GM18499 (cell line): ENCODE results near the gene DSCAM.

Experiments
- ATAC-seq: cut with Tn5 transposase; IDR thresholded peaks from one replicate; pipeline ENCODE4 v1.9.1; 2021; ENCODE audit warnings: moderate number of reproducible peaks; ENCODE audit not compliant: insufficient read depth, unreplicated experiment

DSCAM gene

GRCh38 chr21:40841524-40842196 lies 5.3 kb downstream of the DSCAM start:
- ATAC-seq: no peak

- no peak for ATAC-seq
These were observed 6.4 kb downstream of the DSCAM start for GRCh38 chr21:40840401-40841125.

GRCh38 chr21:40839521-40839920 lies 7.4 kb downstream of the DSCAM start:
- ATAC-seq: no peak

- no peak for ATAC-seq
These were observed 9.5 kb downstream of the DSCAM start for GRCh38 chr21:40837456-40837855.

- ATAC-seq: no peak
These were observed 11.7 kb downstream of the DSCAM start for GRCh38 chr21:40835184-40835694.

- no peak for ATAC-seq
These were observed 13.8 kb downstream of the DSCAM start for GRCh38 chr21:40833184-40833583.

- no peak for ATAC-seq
These were observed 14.6 kb downstream of the DSCAM start for GRCh38 chr21:40832316-40832715.

- ATAC-seq: no peak
These were observed 16.1 kb downstream of the DSCAM start for GRCh38 chr21:40830836-40831235.

GRCh38 chr21:40829791-40830190 lies 17.2 kb downstream of the DSCAM start:
- no peak for ATAC-seq

- no peak for ATAC-seq
These were observed 17.6 kb downstream of the DSCAM start for GRCh38 chr21:40829308-40829707.

- ATAC-seq: no peak
These were observed 19.4 kb downstream of the DSCAM start for GRCh38 chr21:40827509-40827908.

- ATAC-seq: no peak
These were observed 27.7 kb downstream of the DSCAM start for GRCh38 chr21:40819071-40819900.

- ATAC-seq: no peak
These were observed 33.0 kb downstream of the DSCAM start for GRCh38 chr21:40813918-40814317.

GRCh38 chr21:40809673-40810197 lies 37.2 kb downstream of the DSCAM start:
- no peak for ATAC-seq

- ATAC-seq: no peak
These were observed 43.9 kb downstream of the DSCAM start for GRCh38 chr21:40803101-40803500.

- ATAC-seq: no peak
These were observed 46.8 kb downstream of the DSCAM start for GRCh38 chr21:40800126-40800525.

- ATAC-seq: no peak
These were observed 49.1 kb downstream of the DSCAM start for GRCh38 chr21:40797891-40798290.

GRCh38 chr21:40797410-40797809 lies 49.5 kb downstream of the DSCAM start:
- ATAC-seq: no peak

- ATAC-seq: no peak
These were observed 50.5 kb downstream of the DSCAM start for GRCh38 chr21:40796464-40796863.

GRCh38 chr21:40795313-40795712 lies 51.6 kb downstream of the DSCAM start:
- ATAC-seq: no peak
